Mucosa of descending colon (tissue), 3 donors: ENCODE data around the gene COPA. TPM values are rescaled to one million over a fixed set of nuclear protein-coding genes. Genes with fewer than 3 reads are reported as not detected.

Source experiments
- ATAC-seq: fragments of 200-7000 bp; cut with Tn5 transposase; one replicate; pipeline ENCODE4 v1.9.1; 2020; ENCODE audit warnings: mild to moderate bottlenecking, moderate library complexity
- DNase-seq, 3 donors: peaks; one replicate each; pipeline ENCODE4 v3.0.0-alpha.2; 2020
- H3K36me3 ChIP-seq: fragments of 200-600 bp; one replicate; pipeline ENCODE4 v1.8.0; 2021; ENCODE audit warnings: low read depth, mild to moderate bottlenecking
- H3K4me1 ChIP-seq: fragments of 200-600 bp; one replicate; pipeline ENCODE4 v1.8.0; 2021; ENCODE audit warnings: low read depth, mild to moderate bottlenecking
- H3K4me3 ChIP-seq: fragments of 200-600 bp; one replicate; pipeline ENCODE4 v1.8.0; 2021; ENCODE audit warnings: mild to moderate bottlenecking
- H3K9me3 ChIP-seq: fragments of 200-600 bp; one replicate; pipeline ENCODE4 v1.8.0; 2021; ENCODE audit warnings: mild to moderate bottlenecking
- intact Hi-C, 2 donors: fragments of 100-400 bp; cut with DNase I in 1 of 2; cut with micrococcal nuclease in 1 of 2; formaldehyde crosslinking; loops; one replicate each; pipeline versions ENCODE4 v1.11.0 to v1.11.1; 2022; cut with DNase I, micrococcal nuclease
- total RNA-seq, 3 donors: library from RNA; stranded (reverse); fragmentation: NEBNext Ultra II Directional in 2 of 3; extraction: Animal tissue kit (Norgen Biotek cat#: 25700) in 2 of 3; gene quantifications; one replicate each; pipeline versions ENCODE4 v1.2.1 to v1.2.4, GENCODE V29; 2021 to 2023
- TF ChIP-seq, protein P1 (sequence below): fragments of 200-600 bp; IDR thresholded peaks from one replicate; pipeline ENCODE4 v1.8.0; 2022; ENCODE audit warnings: antibody characterized with exemption, mild to moderate bottlenecking
- donor health status: DM: no; HTN: no; CAD: no; lungs with moderate emphysema.
- donor health status: DM: no; HTN: no; CAD: no.
- donor health status: DM: no; HTN: yes; CAD: no.

The COPA gene
- total RNA-seq, 3 donors from 2014 or later: 141 to 165 (median 151) TPM

DNA sequence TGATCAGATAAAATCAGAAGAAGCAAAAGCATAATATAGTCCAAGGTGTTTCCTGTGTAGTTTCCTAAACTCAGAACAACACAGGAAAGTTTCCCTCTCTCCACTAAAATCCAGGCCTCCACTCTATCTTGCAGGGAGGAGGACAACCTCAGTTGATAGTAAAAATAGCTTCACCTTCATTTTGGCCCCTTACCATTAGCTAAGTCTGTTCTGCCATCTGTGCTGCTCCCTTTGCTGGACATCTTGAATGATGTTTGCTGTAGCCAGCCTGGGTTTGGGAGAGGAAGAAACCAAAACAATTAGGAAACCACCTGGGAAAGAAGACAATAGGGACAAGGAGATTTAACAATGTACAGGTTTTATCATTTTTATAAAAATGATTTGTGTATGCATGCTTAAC is 99.3 kb downstream of the COPA start:
- H3K4me1 ChIP-seq: no peaks in the 10 kb centered on the region
- DNase-seq: no peak
- ATAC-seq: no peak
- intact Hi-C loops: no loop called here
- H3K36me3 ChIP-seq: peaks cover 4% of the 10 kb centered on the region
- TF ChIP-seq, protein P1, sequence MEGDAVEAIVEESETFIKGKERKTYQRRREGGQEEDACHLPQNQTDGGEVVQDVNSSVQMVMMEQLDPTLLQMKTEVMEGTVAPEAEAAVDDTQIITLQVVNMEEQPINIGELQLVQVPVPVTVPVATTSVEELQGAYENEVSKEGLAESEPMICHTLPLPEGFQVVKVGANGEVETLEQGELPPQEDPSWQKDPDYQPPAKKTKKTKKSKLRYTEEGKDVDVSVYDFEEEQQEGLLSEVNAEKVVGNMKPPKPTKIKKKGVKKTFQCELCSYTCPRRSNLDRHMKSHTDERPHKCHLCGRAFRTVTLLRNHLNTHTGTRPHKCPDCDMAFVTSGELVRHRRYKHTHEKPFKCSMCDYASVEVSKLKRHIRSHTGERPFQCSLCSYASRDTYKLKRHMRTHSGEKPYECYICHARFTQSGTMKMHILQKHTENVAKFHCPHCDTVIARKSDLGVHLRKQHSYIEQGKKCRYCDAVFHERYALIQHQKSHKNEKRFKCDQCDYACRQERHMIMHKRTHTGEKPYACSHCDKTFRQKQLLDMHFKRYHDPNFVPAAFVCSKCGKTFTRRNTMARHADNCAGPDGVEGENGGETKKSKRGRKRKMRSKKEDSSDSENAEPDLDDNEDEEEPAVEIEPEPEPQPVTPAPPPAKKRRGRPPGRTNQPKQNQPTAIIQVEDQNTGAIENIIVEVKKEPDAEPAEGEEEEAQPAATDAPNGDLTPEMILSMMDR: no peak
- H3K4me3 ChIP-seq: no peak overlapping the region
- H3K9me3 ChIP-seq: no peaks in the 10 kb centered on the region

DNA sequence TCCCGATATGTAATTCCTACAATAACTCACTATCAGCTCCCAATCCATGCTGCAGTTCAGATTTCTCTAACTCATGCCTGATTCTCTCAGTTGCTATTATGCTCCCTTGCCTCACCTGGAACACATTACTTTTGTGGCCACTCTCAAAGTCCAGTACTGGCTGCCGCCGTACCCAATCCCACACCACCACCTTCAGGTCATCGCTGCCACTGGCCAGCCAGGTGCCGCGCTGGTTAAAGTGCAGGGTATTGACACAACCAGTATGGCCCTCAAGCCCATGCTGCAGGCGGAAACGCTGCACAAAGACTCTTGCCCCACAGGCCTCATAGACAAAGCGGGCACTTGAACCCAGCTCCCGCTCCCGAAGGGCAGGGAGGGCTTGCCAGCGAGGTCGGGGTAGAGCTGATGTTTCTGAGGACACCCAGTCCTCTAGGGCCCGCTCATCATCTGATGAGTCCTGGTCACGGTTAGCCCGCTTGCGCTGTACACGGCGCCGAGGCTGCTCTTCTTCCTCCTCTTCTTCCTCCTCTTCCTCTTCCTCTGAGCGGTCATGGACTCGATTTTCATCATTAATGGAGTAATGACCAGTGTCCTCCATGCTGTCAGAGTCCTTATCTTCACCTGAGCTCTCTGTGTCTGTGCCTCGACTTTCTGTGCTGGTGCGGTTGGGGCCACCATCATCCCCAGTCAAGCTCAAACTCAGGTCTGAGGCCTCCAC is 103.3 kb downstream of the COPA start:
- intact Hi-C loops: no loop called here

More for the DNA sequence above, 103.3 kb downstream of the COPA start:
- no peak for DNase-seq
- no peaks in the 10 kb centered on the region for H3K9me3 ChIP-seq
- no peak for ATAC-seq
- TF ChIP-seq, protein P1: no peak
- no peak overlapping the region for H3K4me3 ChIP-seq
- H3K36me3 ChIP-seq: peaks cover 4% of the 10 kb centered on the region
- H3K4me1 ChIP-seq: no peaks in the 10 kb centered on the region

Other genes with a start within 250 kb of the COPA start
- gene IGSF8, start 244.6 kb downstream of the COPA start, total RNA-seq: 10 to 100 TPM; 38.3 to 65.0 (median 39.1) TPM
- gene ATP1A2, start 227.5 kb downstream of the COPA start, total RNA-seq: 100 to 1,000 TPM in 1 of 3 donors, 1 to 10 TPM in 2; 2.6 to 124 (median 4.0) TPM
- gene ATP1A4, start 191.6 kb downstream of the COPA start, total RNA-seq: under 1 TPM in 1 of 3 donors, not detected in 2; 0.16 TPM
- gene CASQ1, start 152.7 kb downstream of the COPA start, total RNA-seq: under 1 TPM in 2 of 3 donors, not detected in 1; 0.34 to 0.82 TPM
- gene PEA15, start 137.9 kb downstream of the COPA start, total RNA-seq: 100 to 1,000 TPM in 1 of 3 donors, 10 to 100 TPM in 2; 31.6 to 125 (median 36.6) TPM
- 100 to 1,000 TPM in 2 of 3 donors, 10 to 100 TPM in 1; 96.7 to 146 (median 123) TPM for gene DCAF8, start 80.7 kb downstream of the COPA start, total RNA-seq
- gene PEX19, start 58.1 kb downstream of the COPA start, total RNA-seq: 10 to 100 TPM; 53.7 to 82.0 (median 76.3) TPM
- 100 to 1,000 TPM in 1 of 3 donors, 10 to 100 TPM in 2; 70.4 to 104 (median 95.8) TPM for gene NCSTN, start 133 bp upstream of the COPA start, total RNA-seq
- under 1 TPM; 0.14 to 0.16 (median 0.14) TPM for gene NHLH1, start 23.8 kb upstream of the COPA start, total RNA-seq
- 1 to 10 TPM; 5.2 to 8.9 (median 8.7) TPM for gene VANGL2, start 57.3 kb upstream of the COPA start, total RNA-seq
- gene SLAMF6, start 180.0 kb upstream of the COPA start, total RNA-seq: 1 to 10 TPM; 1.2 to 2.6 (median 2.4) TPM
- gene CD84, start 236.2 kb upstream of the COPA start, total RNA-seq: 1 to 10 TPM; 3.8 to 7.3 (median 6.6) TPM